ENCODE measurements around the gene PRR20D.

- TF ChIP-seq CTCF (IDR thresholded peaks at IDR 0.05; ENCODE audit: borderline replicate concordance, extremely low read depth, low read length, poor library complexity, severe bottlenecking): no peak
- no peak for TF ChIP-seq EZH2 (IDR thresholded peaks at IDR 0.05; ENCODE audit: borderline replicate concordance, low read depth, low read length, severe bottlenecking)
These were observed 22.8 kb upstream of the PRR20D start for GRCh38 chr13:57137585-57137984.
